ENCODE data around the gene PKNOX2.

The PKNOX2 gene

GRCh38 chr11:125289419-125290098, 125.0 kb downstream of the PKNOX2 start:
- no peak for DNase-seq

GRCh38 chr11:125290263-125290662, 125.7 kb downstream of the PKNOX2 start:
- DNase-seq: no peak

- no peak for DNase-seq
Observed at GRCh38 chr11:125292100-125292499, 127.5 kb downstream of the PKNOX2 start.

GRCh38 chr11:125293596-125293995, 129.0 kb downstream of the PKNOX2 start:
- DNase-seq: no peak

GRCh38 chr11:125295931-125296330, 131.4 kb downstream of the PKNOX2 start:
- no peak for DNase-seq

GRCh38 chr11:125297346-125297915, 132.9 kb downstream of the PKNOX2 start:
- DNase-seq: no peak

GRCh38 chr11:125299061-125299615, 134.6 kb downstream of the PKNOX2 start:
- DNase-seq: no peak

- no peak for DNase-seq
Observed at GRCh38 chr11:125299821-125300220, 135.3 kb downstream of the PKNOX2 start.

- DNase-seq: no peak
Observed at GRCh38 chr11:125300791-125301218, 136.3 kb downstream of the PKNOX2 start.

- no peak for DNase-seq
Observed at GRCh38 chr11:125301346-125301745, 136.8 kb downstream of the PKNOX2 start.

- DNase-seq: no peak
Observed at GRCh38 chr11:125303186-125303585, 138.6 kb downstream of the PKNOX2 start.

- DNase-seq: no peak
Observed at GRCh38 chr11:125303694-125304093, 139.1 kb downstream of the PKNOX2 start.

GRCh38 chr11:125304136-125304535, 139.6 kb downstream of the PKNOX2 start:
- no peak for DNase-seq

GRCh38 chr11:125304876-125305275, 140.3 kb downstream of the PKNOX2 start:
- DNase-seq: no peak

GRCh38 chr11:125305345-125305744, 140.8 kb downstream of the PKNOX2 start:
- no peak for DNase-seq

GRCh38 chr11:125306476-125306875, 141.9 kb downstream of the PKNOX2 start:
- no peak for DNase-seq

GRCh38 chr11:125308246-125308645, 143.7 kb downstream of the PKNOX2 start:
- DNase-seq: no peak

- no peak for DNase-seq
Observed at GRCh38 chr11:125312391-125312790, 147.8 kb downstream of the PKNOX2 start.

- no peak for DNase-seq
Observed at GRCh38 chr11:125312812-125313211, 148.3 kb downstream of the PKNOX2 start.

GRCh38 chr11:125313271-125314219, 149.0 kb downstream of the PKNOX2 start:
- no peak for DNase-seq

- no peak for DNase-seq
Observed at GRCh38 chr11:125314276-125315078, 149.9 kb downstream of the PKNOX2 start.

- DNase-seq: no peak
Observed at GRCh38 chr11:125315079-125315740, 150.7 kb downstream of the PKNOX2 start.
